A673 (cell line): Measurements from ENCODE around the gene TES. TPM values are rescaled to one million over a fixed set of nuclear protein-coding genes. Genes with fewer than 3 reads are reported as not detected.
A peak's percentile ranks its signal among the peaks of the same experiment; 100 is the strongest.

Experiments used
- BruUV-seq: library from RNA; stranded (reverse); fragments of 400-500 nt; replicated peaks from 2 replicates; lab custom pipeline; 2021; lab: Mats Ljungman, UMichigan
- CTCF ChIA-PET: fragments of 300-600 bp; sonication (Branson Sonifier 250); formaldehyde crosslinking; loops from one replicate; lab custom pipeline; 2022; ENCODE audit warnings: antibody characterized with exemption; lab: Charles Lee
- POLR2A ChIA-PET: fragments of 300-600 bp; sonication (Branson Sonifier 250); formaldehyde crosslinking; loops from one replicate; lab custom pipeline; 2022; ENCODE audit warnings: antibody characterized with exemption; ENCODE audit not compliant: low non-redundant PET; lab: Charles Lee
- DNase-seq: peaks from one replicate; pipeline ENCODE4 v3.0.0-alpha.2; 2015; ENCODE audit warnings: low spot score
- H3K27ac ChIP-seq: fragments of 200-600 bp; sonication (generic); 2 replicates; pipeline ENCODE4 v1.5.1; 2016; ENCODE audit warnings: mixed run types, low read depth, mild to moderate bottlenecking, mixed read lengths, antibody characterized with exemption, low read length; ENCODE audit not compliant: poor library complexity, severe bottlenecking
- H3K27me3 ChIP-seq: fragments of 200-600 bp; sonication (generic); replicated peaks from 2 replicates; pipeline ENCODE4 v1.6.1; 2017; ENCODE audit warnings: mixed run types, low read depth, mild to moderate bottlenecking, mixed read lengths, antibody characterized with exemption, low read length; ENCODE audit not compliant: insufficient read depth, poor library complexity
- H3K36me3 ChIP-seq: fragments of 200-600 bp; sonication (generic); 2 replicates; pipeline ENCODE4 v1.6.1; 2016; ENCODE audit warnings: mixed run types, mild to moderate bottlenecking, mixed read lengths, antibody characterized with exemption, low read length; ENCODE audit not compliant: insufficient read depth, poor library complexity, severe bottlenecking
- H3K4me1 ChIP-seq: fragments of 200-600 bp; sonication (generic); 2 replicates; pipeline ENCODE4 v1.6.1; 2017; ENCODE audit warnings: mixed run types, mild to moderate bottlenecking, mixed read lengths, antibody characterized with exemption, low read length; ENCODE audit not compliant: insufficient read depth, poor library complexity, severe bottlenecking
- H3K4me3 ChIP-seq: fragments of 200-600 bp; sonication (generic); 2 replicates; pipeline ENCODE4 v1.5.1; 2016; ENCODE audit warnings: low read depth, mixed run types, mild to moderate bottlenecking, mixed read lengths, low read length; ENCODE audit not compliant: poor library complexity, severe bottlenecking
- H3K9me3 ChIP-seq: fragments of 200-600 bp; sonication (generic); 2 replicates; pipeline ENCODE4 v1.6.1; 2016; ENCODE audit warnings: mixed run types, low read depth, mild to moderate bottlenecking, mixed read lengths, antibody characterized with exemption, low read length; ENCODE audit not compliant: poor library complexity, severe bottlenecking
- CTCF ChIP-seq: fragments of 300-800, 200-600 bp; sonication (generic); conservative IDR thresholded peaks from 2 replicates; pipeline ENCODE4 v1.5.1; 2017; ENCODE audit warnings: low read depth, mild to moderate bottlenecking, antibody characterized with exemption, low read length, moderate library complexity, mixed read lengths
- EZH2 ChIP-seq: fragments of 200-600 bp; sonication (generic); IDR thresholded peaks from 2 replicates; pipeline ENCODE4 v1.6.1; 2017; ENCODE audit warnings: borderline replicate concordance, low read depth, mild to moderate bottlenecking, mixed read lengths, antibody characterized with exemption, low read length; ENCODE audit not compliant: poor library complexity, severe bottlenecking
- intact Hi-C: fragments of 100-400 bp; cut with micrococcal nuclease; formaldehyde crosslinking; loops from one replicate; pipeline ENCODE4 v1.10.0; 2022; ENCODE audit not compliant: unreplicated experiment
- total RNA-seq: library from RNA; stranded (reverse); gene quantifications from 2 replicates; pipeline ENCODE4 v1.2.3, GENCODE V29; 2021

Gene TES
- total RNA-seq, 1 experiment from 2014 or later = 121 TPM

- no peak for TF ChIP-seq CTCF
- no peak for TF ChIP-seq EZH2
- intact Hi-C loops = no loop called here
- H3K4me1 ChIP-seq = peaks cover 86% of the 10 kb centered on the region
- POLR2A ChIA-PET = interaction anchor here (0.7 kb wide), 1 partner anchor 268 kb away, joined by 6 read pairs; no protein-coding TSS in a partner anchor
- H3K36me3 ChIP-seq = peaks cover 13% of the 10 kb centered on the region
- peak; percentile 57 for DNase-seq
- H3K4me3 ChIP-seq = no peak overlapping the region
- CTCF ChIA-PET = interaction anchor here (0.8 kb wide), 1 partner anchor 52 kb away, joined by 4 read pairs; no protein-coding TSS in a partner anchor
- no peaks in the 10 kb centered on the region for H3K27me3 ChIP-seq
- H3K27ac ChIP-seq = peak overlapping the region; percentile 78
- no TSS peak for BruUV-seq
- no peaks in the 10 kb centered on the region for H3K9me3 ChIP-seq
Observed at GRCh38 chr7:116231949-116232348, 21.6 kb downstream of the TES start.

GRCh38 chr7:116232350-116232749, 22.0 kb downstream of the TES start:
- H3K9me3 ChIP-seq = no peaks in the 10 kb centered on the region
- intact Hi-C loops = no loop called here
- H3K27ac ChIP-seq = peak overlapping the region; percentile 78
- H3K4me1 ChIP-seq = peaks cover 82% of the 10 kb centered on the region
- DNase-seq = no peak
- ChIA-PET POLR2A (interaction anchor here (0.7 kb wide), 1 partner anchor 267 kb away, joined by 6 read pairs; no protein-coding TSS in a partner anchor), CTCF (no interaction called here)
- TF ChIP-seq EZH2 (no peak), CTCF (no peak)
- BruUV-seq = no TSS peak
- H3K4me3 ChIP-seq = no peak overlapping the region
- no peaks in the 10 kb centered on the region for H3K27me3 ChIP-seq
- peaks cover 17% of the 10 kb centered on the region for H3K36me3 ChIP-seq

DNA sequence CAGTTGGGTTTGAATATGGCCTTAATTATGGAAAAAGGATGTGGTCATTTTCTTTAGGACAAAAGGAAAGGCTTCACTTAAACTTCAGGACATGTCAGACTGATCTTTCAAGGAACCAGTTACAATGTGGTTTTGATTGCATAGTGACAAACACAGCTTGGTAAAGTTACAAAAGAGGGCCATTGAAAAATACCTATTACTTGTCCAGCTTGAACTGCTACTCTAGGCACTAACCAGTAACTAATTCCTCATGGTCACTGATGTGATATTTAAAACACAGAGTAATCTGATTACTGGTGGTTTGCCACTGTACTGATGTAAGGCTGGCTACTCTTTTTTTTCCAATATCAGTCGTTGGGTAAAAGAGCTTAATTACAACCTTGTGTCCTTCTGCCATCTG, 22.6 kb downstream of the TES start:
- BruUV-seq = no TSS peak
- no peaks in the 10 kb centered on the region for H3K27me3 ChIP-seq
- intact Hi-C loops = no loop called here
- POLR2A ChIA-PET = no interaction called here
- CTCF ChIA-PET = interaction anchor here (1.1 kb wide), 1 partner anchor 356 kb away, joined by 3 read pairs; no protein-coding TSS in a partner anchor
- peaks cover 76% of the 10 kb centered on the region for H3K4me1 ChIP-seq
- H3K9me3 ChIP-seq = no peaks in the 10 kb centered on the region
- peak overlapping the region; percentile 78 for H3K27ac ChIP-seq
- H3K4me3 ChIP-seq = no peak overlapping the region
- DNase-seq = no peak
- TF ChIP-seq CTCF = no peak
- H3K36me3 ChIP-seq = peaks cover 22% of the 10 kb centered on the region
